ENCODE results near the gene CRBN. TPM values are rescaled to one million over a fixed set of nuclear protein-coding genes. Genes with fewer than 3 reads are reported as not detected.

The CRBN gene
- total and polyA plus RNA-seq, 9 of the 15 experiments (the other 6 are each of a cell fraction or from before 2014, with no cell fraction given) = 40.8 to 331 (median 57.4) TPM

GRCh38 chr3:3179407-3180094 is at the start of gene CRBN (continued):
- TF ChIP-seq CHD7 (IDR thresholded peaks at IDR 0.05; ENCODE audit: low read depth, low read length) = no peak
- TF ChIP-seq BRD9 (IDR thresholded peaks at IDR 0.05; ENCODE audit: low read depth, partially characterized antibody) = no peak
- peak; percentile 93 for TF ChIP-seq RREB1 (CRISPR knock-in tag; IDR thresholded peaks at IDR 0.05)
- no peak; the same call in 1 of the 2 replicates for TF ChIP-seq KDM2B (CRISPR knock-in tag; IDR thresholded peaks at IDR 0.05)
- peak; percentile 7; the same call in 1 of the 2 replicates for TF ChIP-seq ZBTB1 (CRISPR knock-in tag; IDR thresholded peaks at IDR 0.05; ENCODE audit: borderline replicate concordance, low read depth)
- TF ChIP-seq RBM22 (IDR thresholded peaks at IDR 0.05; ENCODE audit: low read depth, low read length, poor library complexity, severe bottlenecking) = no peak
- no peak for TF ChIP-seq TCFL5 (CRISPR knock-in tag; conservative IDR thresholded peaks at IDR 0.05)
- no peak for TF ChIP-seq ZNF23 (CRISPR knock-in tag; IDR thresholded peaks at IDR 0.05)
- TF ChIP-seq EP400 (IDR thresholded peaks at IDR 0.05) = peak; percentile 64

Data from K562 (cell line).